MCF 10A (cell line): ENCODE data around the gene RXFP4. TPM values are rescaled to one million over a fixed set of nuclear protein-coding genes. Genes with fewer than 3 reads are reported as not detected.

ENCODE experiments used
- BruUV-seq: library from RNA; stranded (reverse); fragments of 400-500 nt; replicated peaks from 2 replicates; lab custom pipeline; 2021; lab: Mats Ljungman, UMichigan
- CTCF ChIA-PET: fragments of 300-600 bp; sonication (Branson Sonifier 250); formaldehyde crosslinking; extraction: SDS; loops from one replicate; lab custom pipeline; 2021; ENCODE audit warnings: antibody characterized with exemption, inconsistent platforms; lab: Yijun Ruan, JAX
- POLR2A ChIA-PET: fragments of 300-600, 350-650 bp; sonication (Branson Sonifier 250); formaldehyde crosslinking; extraction: SDS; loops from one replicate; lab custom pipeline; 2020; ENCODE audit warnings: antibody characterized with exemption, inconsistent platforms; lab: Yijun Ruan, JAX
- DNase-seq: peaks from one replicate; pipeline ENCODE4 v3.0.0-alpha.2; 2018; ENCODE audit not compliant: unreplicated experiment
- H3K27ac Mint-ChIP-seq: one replicate; pipeline ENCODE4 v1.8.0; 2022; ENCODE audit warnings: mild to moderate bottlenecking, low read depth, mixed read lengths; ENCODE audit not compliant: unreplicated experiment
- H3K27me3 Mint-ChIP-seq: one replicate; pipeline ENCODE4 v1.8.0; 2022; ENCODE audit warnings: mixed read lengths; ENCODE audit not compliant: insufficient read depth, unreplicated experiment
- H3K36me3 Mint-ChIP-seq: one replicate; pipeline ENCODE4 v1.8.0; 2022; ENCODE audit warnings: mild to moderate bottlenecking, moderate library complexity, mixed read lengths; ENCODE audit not compliant: insufficient read depth, unreplicated experiment
- H3K4me1 Mint-ChIP-seq: one replicate; pipeline ENCODE4 v1.8.0; 2022; ENCODE audit warnings: mixed read lengths; ENCODE audit not compliant: insufficient read depth, unreplicated experiment
- H3K4me3 Mint-ChIP-seq: one replicate; pipeline ENCODE4 v1.8.0; 2022; ENCODE audit warnings: mild to moderate bottlenecking, moderate library complexity, mixed read lengths; ENCODE audit not compliant: unreplicated experiment
- H3K9me3 Mint-ChIP-seq: one replicate; pipeline ENCODE4 v1.8.0; 2022; ENCODE audit warnings: mixed read lengths; ENCODE audit not compliant: unreplicated experiment
- CTCF ChIP-seq: fragments of 200-600 bp; IDR thresholded peaks from one replicate; pipeline ENCODE4 v1.8.0; 2022; ENCODE audit warnings: antibody characterized with exemption, mild to moderate bottlenecking; ENCODE audit not compliant: unreplicated experiment
- intact Hi-C: fragments of 100-400 bp; cut with micrococcal nuclease; formaldehyde crosslinking; loops from 2 replicates; pipeline ENCODE4 v1.14.1; 2022
- total RNA-seq: library from RNA; stranded (reverse); gene quantifications from 2 replicates; pipeline ENCODE4 v1.2.3, GENCODE V29; 2022

The RXFP4 gene
- total RNA-seq, 1 experiment from 2014 or later, result not detected

DNA sequence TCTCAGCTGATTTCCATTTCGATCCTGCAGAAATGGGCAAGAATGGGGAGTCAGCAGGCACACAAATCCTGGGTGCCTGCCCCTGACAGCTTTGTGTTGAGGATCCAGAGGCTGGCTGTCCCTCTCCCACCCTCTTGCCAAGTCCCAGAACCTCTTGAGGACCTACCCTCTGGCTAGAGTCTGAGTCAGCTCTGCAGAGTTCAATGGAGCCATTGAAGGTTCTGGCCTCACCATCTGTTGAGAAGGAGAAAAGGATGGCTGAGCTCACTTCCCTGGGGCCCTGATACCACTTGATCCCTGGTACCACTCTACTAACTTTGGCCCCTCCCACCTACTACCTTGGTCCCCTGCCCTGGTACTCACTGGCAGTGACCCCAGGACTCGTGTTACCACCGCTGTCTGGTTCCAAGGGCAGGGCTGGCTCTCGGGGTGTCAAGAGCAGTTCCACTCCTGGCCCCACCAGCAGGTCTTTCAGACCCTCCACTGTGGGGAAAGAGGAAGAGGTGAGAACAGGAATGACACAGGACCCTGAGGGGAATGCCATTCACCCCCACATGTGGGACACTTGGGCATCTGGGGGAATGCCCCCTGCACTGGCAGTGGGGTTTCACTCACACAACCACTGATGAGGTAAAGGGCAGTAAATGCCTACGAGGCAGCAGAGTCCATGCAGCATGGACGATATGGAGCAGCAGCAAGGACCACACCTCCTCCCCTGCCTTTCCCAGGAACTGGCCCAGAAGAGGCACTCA is 10.5 kb downstream of the RXFP4 start:
- CTCF ChIA-PET, result interaction anchor here (0.6 to 5.1 kb wide), 7 partner anchors 10 to 57 kb away, joined by 3 to 25 read pairs (median 5); no protein-coding TSS in a partner anchor
- BruUV-seq, result no TSS peak

DNA sequence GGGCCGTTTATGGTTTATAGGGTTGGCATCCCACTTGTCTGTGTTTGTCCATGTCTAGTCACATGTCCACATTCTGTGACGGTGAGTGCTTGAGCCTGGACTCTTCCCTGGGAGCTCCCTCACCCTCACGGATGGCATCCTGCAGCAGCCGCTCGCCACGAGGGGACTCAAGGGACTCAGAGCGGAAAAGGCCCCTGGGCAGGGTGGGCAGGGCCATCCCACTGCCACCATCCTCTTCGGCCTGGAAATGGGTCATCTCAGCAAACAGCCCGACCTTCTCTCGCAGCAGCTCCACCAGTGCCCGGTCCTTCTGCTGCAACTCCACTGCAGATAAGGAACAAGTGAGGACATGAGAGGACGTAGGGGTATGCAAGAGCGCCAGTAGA is 11.1 kb downstream of the RXFP4 start:
- H3K27me3 Mint-ChIP-seq, result no peaks in the 10 kb centered on the region
- no peak overlapping the region for H3K27ac Mint-ChIP-seq
- no TSS peak for BruUV-seq
- no peaks in the 10 kb centered on the region for H3K4me1 Mint-ChIP-seq
- intact Hi-C loops, result no loop called here
- H3K4me3 Mint-ChIP-seq, result no peak overlapping the region
- POLR2A ChIA-PET, result no interaction called here
- peaks cover 100% of the 10 kb centered on the region for H3K36me3 Mint-ChIP-seq
- no peak for DNase-seq
- CTCF ChIA-PET, result interaction anchor here (0.6 to 2.3 kb wide), 3 partner anchors 10 to 58 kb away, joined by 4 to 6 read pairs (median 4); no protein-coding TSS in a partner anchor
- no peaks in the 10 kb centered on the region for H3K9me3 Mint-ChIP-seq
- TF ChIP-seq CTCF, result no peak

More for the DNA sequence above, 10.5 kb downstream of the RXFP4 start:
- H3K4me1 Mint-ChIP-seq, result no peaks in the 10 kb centered on the region
- H3K27me3 Mint-ChIP-seq, result no peaks in the 10 kb centered on the region
- peaks cover 100% of the 10 kb centered on the region for H3K36me3 Mint-ChIP-seq
- DNase-seq, result no peak
- H3K9me3 Mint-ChIP-seq, result no peaks in the 10 kb centered on the region
- H3K4me3 Mint-ChIP-seq, result no peak overlapping the region
- H3K27ac Mint-ChIP-seq, result peak overlapping the region; percentile 19
- intact Hi-C loops, result no loop called here
- POLR2A ChIA-PET, result interaction anchor here (0.5 to 1.1 kb wide), 3 partner anchors 11 to 50 kb away, joined by 3 to 4 read pairs (median 3); no protein-coding TSS in a partner anchor
- no peak for TF ChIP-seq CTCF

GRCh38 chr1:155954645-155955044 is 13.2 kb downstream of the RXFP4 start:
- H3K27me3 Mint-ChIP-seq, result no peaks in the 10 kb centered on the region
- H3K4me3 Mint-ChIP-seq, result no peak overlapping the region
- no TSS peak for BruUV-seq
- H3K27ac Mint-ChIP-seq, result no peak overlapping the region
- H3K4me1 Mint-ChIP-seq, result peaks cover under 1% of the 10 kb centered on the region
- no peak for TF ChIP-seq CTCF
- intact Hi-C loops, result no loop called here
- H3K36me3 Mint-ChIP-seq, result peaks cover 100% of the 10 kb centered on the region
- no peaks in the 10 kb centered on the region for H3K9me3 Mint-ChIP-seq
- DNase-seq, result no peak
- CTCF ChIA-PET, result interaction anchor here (0.6 to 4.6 kb wide), 4 partner anchors 11 to 34 kb away, joined by 3 to 41 read pairs (median 18); no protein-coding TSS in a partner anchor
- POLR2A ChIA-PET, result interaction anchor here (1.1 to 1.3 kb wide), 6 partner anchors 8 to 24 kb away, joined by 3 to 5 read pairs (median 4); partner anchors contain the start of gene ARHGEF2

DNA sequence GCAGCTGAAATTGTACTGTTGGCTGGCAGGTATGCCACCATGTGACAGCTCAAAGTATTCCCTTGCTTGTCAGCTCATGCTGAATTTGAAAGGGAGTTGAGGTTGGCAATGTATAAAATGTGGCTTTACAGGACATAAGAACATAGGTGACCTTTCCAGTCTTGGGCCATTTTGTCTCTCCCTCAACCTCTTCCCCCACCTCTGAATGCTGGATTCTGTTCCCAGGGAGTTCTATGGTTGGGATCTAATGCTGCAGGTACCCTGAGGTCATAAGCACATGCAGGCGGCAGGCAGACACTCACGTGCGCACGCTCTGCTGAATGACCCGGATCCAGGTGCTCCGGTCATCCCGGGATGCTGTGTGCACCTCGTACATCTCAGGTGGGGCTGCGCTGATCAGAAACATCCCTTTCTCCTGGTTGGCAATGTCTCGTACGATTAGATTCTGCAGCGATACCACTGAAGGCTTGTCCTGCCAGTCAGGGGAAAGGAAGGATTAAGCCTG is 16.0 kb downstream of the RXFP4 start:
- no peak overlapping the region for H3K4me3 Mint-ChIP-seq
- no peak overlapping the region for H3K27ac Mint-ChIP-seq
- CTCF ChIA-PET, result interaction anchor here (0.6 to 4.6 kb wide), 9 partner anchors 9 to 248 kb away, joined by 3 to 41 read pairs (median 4); no protein-coding TSS in a partner anchor
- no peaks in the 10 kb centered on the region for H3K9me3 Mint-ChIP-seq
- DNase-seq, result no peak
- no peaks in the 10 kb centered on the region for H3K27me3 Mint-ChIP-seq
- TF ChIP-seq CTCF, result no peak
- H3K36me3 Mint-ChIP-seq, result peaks cover 100% of the 10 kb centered on the region
- intact Hi-C loops, result loop anchor here (2.0 kb wide), 1 partner anchor 15 kb away; no protein-coding TSS in a partner anchor
- BruUV-seq, result no TSS peak
- POLR2A ChIA-PET, result interaction anchor here (1.0 to 2.8 kb wide), 8 partner anchors 9 to 26 kb away, joined by 3 to 20 read pairs (median 4); partner anchors contain the start of genes ARHGEF2 and KHDC4
- peaks cover 29% of the 10 kb centered on the region for H3K4me1 Mint-ChIP-seq
